DND-41 (cell line): Measurements from ENCODE around the gene CTSC.

Source experiments
- EZH2 ChIP-seq: IDR thresholded peaks from 3 replicates; pipeline ENCODE4 v1.6.1; 2012; ENCODE audit warnings: borderline replicate concordance, low read depth, mild to moderate bottlenecking, moderate library complexity, low read length, inconsistent platforms; ENCODE audit not compliant: severe bottlenecking
- TF ChIP-seq, protein P1 (sequence below): IDR thresholded peaks from 2 replicates; pipeline ENCODE4 v1.5.1; 2012; ENCODE audit warnings: borderline replicate concordance, low read length, moderate library complexity, mild to moderate bottlenecking; ENCODE audit not compliant: poor library complexity, severe bottlenecking; ENCODE audit errors: extremely low read depth

- TF ChIP-seq, protein P1, sequence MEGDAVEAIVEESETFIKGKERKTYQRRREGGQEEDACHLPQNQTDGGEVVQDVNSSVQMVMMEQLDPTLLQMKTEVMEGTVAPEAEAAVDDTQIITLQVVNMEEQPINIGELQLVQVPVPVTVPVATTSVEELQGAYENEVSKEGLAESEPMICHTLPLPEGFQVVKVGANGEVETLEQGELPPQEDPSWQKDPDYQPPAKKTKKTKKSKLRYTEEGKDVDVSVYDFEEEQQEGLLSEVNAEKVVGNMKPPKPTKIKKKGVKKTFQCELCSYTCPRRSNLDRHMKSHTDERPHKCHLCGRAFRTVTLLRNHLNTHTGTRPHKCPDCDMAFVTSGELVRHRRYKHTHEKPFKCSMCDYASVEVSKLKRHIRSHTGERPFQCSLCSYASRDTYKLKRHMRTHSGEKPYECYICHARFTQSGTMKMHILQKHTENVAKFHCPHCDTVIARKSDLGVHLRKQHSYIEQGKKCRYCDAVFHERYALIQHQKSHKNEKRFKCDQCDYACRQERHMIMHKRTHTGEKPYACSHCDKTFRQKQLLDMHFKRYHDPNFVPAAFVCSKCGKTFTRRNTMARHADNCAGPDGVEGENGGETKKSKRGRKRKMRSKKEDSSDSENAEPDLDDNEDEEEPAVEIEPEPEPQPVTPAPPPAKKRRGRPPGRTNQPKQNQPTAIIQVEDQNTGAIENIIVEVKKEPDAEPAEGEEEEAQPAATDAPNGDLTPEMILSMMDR: no peak
- no peak for TF ChIP-seq EZH2
Observed at GRCh38 chr11:88277349-88277915, 60.1 kb downstream of the CTSC start.
